SK-N-MC (cell line): ENCODE measurements around the gene BMP6.

ENCODE experiments used
- FOXP2 ChIP-seq: optimal IDR thresholded peaks from 2 replicates; pipeline ENCODE3; 2011; ENCODE audit warnings: mild to moderate bottlenecking, moderate library complexity; ENCODE audit not compliant: insufficient read depth; ENCODE audit errors: extremely low read length, control extremely low read depth
- POLR2AphosphoS5 ChIP-seq: IDR thresholded peaks from 2 replicates; pipeline ENCODE4 v1.6.1; 2012; ENCODE audit warnings: mild to moderate bottlenecking, low read depth, low read length, borderline replicate concordance

DNA sequence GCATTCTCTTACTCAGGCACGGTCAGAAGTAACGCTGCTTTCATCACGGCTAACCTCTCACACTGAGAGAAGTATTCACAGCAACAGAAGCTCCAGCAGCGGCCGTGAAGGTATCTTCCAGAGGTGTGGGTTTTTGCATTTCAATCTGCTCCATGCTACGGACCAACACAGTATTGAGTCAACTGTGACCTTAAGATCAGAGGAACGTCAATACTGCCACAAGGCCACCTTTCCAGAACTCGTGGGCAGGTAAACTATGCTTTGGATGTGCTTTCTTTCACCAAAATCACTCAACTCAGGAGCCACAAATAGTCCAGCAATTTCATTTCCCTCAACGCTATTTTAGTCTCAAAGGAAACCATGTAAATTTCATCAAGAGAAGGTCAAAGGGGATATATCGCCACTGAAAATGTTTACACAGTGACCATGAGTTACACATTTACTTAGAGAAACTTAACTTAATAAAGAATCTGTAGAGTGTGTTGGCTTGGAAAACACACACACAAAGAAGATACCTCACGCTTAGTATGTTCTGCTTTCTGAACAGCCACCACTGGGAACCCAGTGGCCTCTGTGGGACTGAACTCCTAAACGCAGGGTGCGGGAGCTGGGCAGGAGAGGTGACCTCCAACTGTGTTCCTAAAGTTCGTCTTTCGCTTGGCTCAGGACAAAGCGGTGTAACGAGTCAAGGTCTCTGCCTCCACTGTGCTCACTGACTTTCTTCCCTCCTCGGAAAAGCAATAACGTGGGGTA lies 156.8 kb downstream of the BMP6 start:
- TF ChIP-seq POLR2AphosphoS5 (no peak), FOXP2 (no peak)
